Heart left ventricle (tissue), 16 donors: ENCODE measurements around the gene ODC1. TPM values are rescaled to one million over a fixed set of nuclear protein-coding genes. Genes with fewer than 3 reads are reported as not detected.

Source experiments
- ATAC-seq, 4 donors: fragments of 200-7000 bp; cut with Tn5 transposase; one replicate each; pipeline ENCODE4 v1.9.1; 2020 to 2022; ENCODE audit warnings: moderate library complexity in 4 of 4, mild to moderate bottlenecking in 3 of 4, moderate number of reproducible peaks in 1 of 4
- DNase-seq, 5 donors: peaks; one replicate each; pipeline ENCODE4 v3.0.0-alpha.2; 2020
- H3K27ac ChIP-seq, 12 donors: fragments of 200-600 bp; sonication (generic) in 4 of 12; one replicate each; pipeline versions ENCODE4 v1.5.0 to v1.8.0; 2016 to 2022; ENCODE audit warnings: mild to moderate bottlenecking in 2 of 12
- H3K27me3 ChIP-seq, 9 donors: fragments of 200-600 bp; sonication (generic) in 2 of 9; one replicate each; pipeline versions ENCODE4 v1.5.1 to v1.8.0; 2016 to 2022; ENCODE audit warnings: mild to moderate bottlenecking in 3 of 9
- H3K36me3 ChIP-seq, 9 donors: fragments of 200-600 bp; sonication (generic) in 2 of 9; one replicate each; pipeline versions ENCODE4 v1.5.0 to v1.8.0; 2018 to 2022; ENCODE audit warnings: mild to moderate bottlenecking in 2 of 9
- H3K4me1 ChIP-seq, 12 donors: fragments of 200-600 bp; sonication (generic) in 4 of 12; one replicate each; pipeline versions ENCODE4 v1.5.0 to v1.8.0; 2016 to 2022; ENCODE audit warnings: mild to moderate bottlenecking in 3 of 12
- H3K4me3 ChIP-seq, 12 donors: fragments of 200-600 bp; sonication (generic) in 4 of 12; one replicate each; pipeline versions ENCODE4 v1.5.0 to v1.8.0; 2017 to 2022; ENCODE audit warnings: mild to moderate bottlenecking in 9 of 12, moderate library complexity in 4 of 12
- H3K9me3 ChIP-seq, 12 donors: fragments of 200-600 bp; sonication (generic) in 4 of 12; one replicate each; pipeline versions ENCODE4 v1.5.0 to v1.8.0; 2016 to 2022; ENCODE audit warnings: mild to moderate bottlenecking in 1 of 12
- POLR2A ChIP-seq, 2 donors: fragments of 450-650 bp; IDR thresholded peaks; one replicate each; pipeline ENCODE4 v1.6.1; 2017; ENCODE audit warnings: antibody characterized with exemption in 2 of 2, mild to moderate bottlenecking in 2 of 2, moderate library complexity in 2 of 2
- WGBS, 4 donors: extraction: QIAGEN DNeasy Blood & Tissue Kit in 2 of 4; methylation state at CpG; one replicate each; pipeline versions ENCODE4 v1.1.5 to v1.1.7; 2013 to 2018; 5-methylcytosine and 5-hydroxymethylcytosine counted together
- intact Hi-C, 10 donors: fragments of 100-400 bp; cut with DNase I; formaldehyde crosslinking; loops; one replicate each; pipeline versions ENCODE4 v1.11.1 to v1.14.2; 2022
- polyA plus RNA-seq, 2 donors: library from polyadenylated mRNA; stranded (reverse); fragments of 200-250 nt; gene quantifications; one replicate each; pipeline ENCODE4 v1.2.3, GENCODE V29; 2013
- total RNA-seq, 9 donors: library from RNA; depleted of rRNA in 2 of 9; stranded (reverse); fragments of >200 nt in 2 of 9; fragmentation: NEBNext Ultra II Directional in 3 of 9; extraction: Animal tissue kit (Norgen Biotek cat#: 25700) in 3 of 9; gene quantifications; one replicate each; pipeline versions ENCODE4 v1.1.0 to v1.2.4, GENCODE V29; 2016 to 2023
- TF ChIP-seq, protein P1 (sequence below), 12 donors: fragments of 200-600 bp; sonication (generic) in 4 of 12; IDR thresholded peaks; one replicate each; pipeline versions ENCODE4 v1.5.0 to v1.8.0; 2018 to 2022; ENCODE audit warnings: antibody characterized with exemption in 12 of 12, mild to moderate bottlenecking in 5 of 12
- donor health status: ischemic (EF 13 %, LVEDD 7.1; RV severe dilation, severe dysfunction).
- donor health status: healthy with polysubstance abuse.
- donor health status: DM: no; HTN: yes; CAD: no.
- donor health status: DM: no; HTN: no; CAD: no.
- donor health status: ischemic (EF 25% LVEDD 6.9; RV normal size, moderate dysfunction).
- donor health status: ischemic (EF 25% LVEDD 5.7; RV mildly dilated, moderate dysfunction).
- donor health status: healthy.
- donor health status: DM: yes; HTN: yes; CAD: no.
- donor health status: ischemic (EF 35%, LVEDD 5.7; RV mildly dilated, moderate dysfunction).
- donor health status: nonischemic (EF 11% LVEDD 7.7; RV severe dilation, severe dysfunction).
- donor health status: DM: yes; HTN: yes; CAD: no.
- donor health status: PGD.
- donor health status: ischemic (EF 29% LVEDD 5.4; RV normal size, mild dysfunction).
- donor health status: nonischemic (EF 23%, LVEDD 6.1; RV moderate dilation, normal function).

ODC1 gene
- total and polyA plus RNA-seq, 11 donors = 6.1 to 103 (median 48.2) TPM

DNA sequence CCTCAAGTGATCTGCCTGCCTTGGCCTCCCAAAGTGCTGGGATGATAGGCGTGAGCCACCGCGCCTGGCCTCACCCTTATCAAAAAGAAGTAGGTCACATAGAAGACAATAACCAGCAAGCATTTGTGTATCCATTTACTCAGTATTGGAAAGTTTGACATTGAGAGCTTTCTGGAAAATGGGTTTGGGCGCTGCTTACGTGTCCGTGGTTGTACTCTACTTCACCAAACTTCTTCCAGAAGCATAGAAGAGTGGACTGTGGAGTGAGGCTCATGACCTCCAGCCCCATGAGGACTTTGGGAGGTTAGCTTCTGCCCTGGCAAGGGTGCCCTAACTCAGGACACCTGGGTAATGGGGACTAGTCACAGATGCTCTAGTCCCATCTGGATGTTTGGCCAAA is 3.7 kb upstream of the ODC1 start:
- no peak for TF ChIP-seq POLR2A (IDR thresholded peaks at IDR 0.05)
- TF ChIP-seq, protein P1, sequence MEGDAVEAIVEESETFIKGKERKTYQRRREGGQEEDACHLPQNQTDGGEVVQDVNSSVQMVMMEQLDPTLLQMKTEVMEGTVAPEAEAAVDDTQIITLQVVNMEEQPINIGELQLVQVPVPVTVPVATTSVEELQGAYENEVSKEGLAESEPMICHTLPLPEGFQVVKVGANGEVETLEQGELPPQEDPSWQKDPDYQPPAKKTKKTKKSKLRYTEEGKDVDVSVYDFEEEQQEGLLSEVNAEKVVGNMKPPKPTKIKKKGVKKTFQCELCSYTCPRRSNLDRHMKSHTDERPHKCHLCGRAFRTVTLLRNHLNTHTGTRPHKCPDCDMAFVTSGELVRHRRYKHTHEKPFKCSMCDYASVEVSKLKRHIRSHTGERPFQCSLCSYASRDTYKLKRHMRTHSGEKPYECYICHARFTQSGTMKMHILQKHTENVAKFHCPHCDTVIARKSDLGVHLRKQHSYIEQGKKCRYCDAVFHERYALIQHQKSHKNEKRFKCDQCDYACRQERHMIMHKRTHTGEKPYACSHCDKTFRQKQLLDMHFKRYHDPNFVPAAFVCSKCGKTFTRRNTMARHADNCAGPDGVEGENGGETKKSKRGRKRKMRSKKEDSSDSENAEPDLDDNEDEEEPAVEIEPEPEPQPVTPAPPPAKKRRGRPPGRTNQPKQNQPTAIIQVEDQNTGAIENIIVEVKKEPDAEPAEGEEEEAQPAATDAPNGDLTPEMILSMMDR (IDR thresholded peaks at IDR 0.05) = no peak
- H3K27ac ChIP-seq = peak overlapping the region in 1 of 12 donors; percentile 41
- DNase-seq (no peak), ATAC-seq (no peak)
- H3K9me3 ChIP-seq = no peaks in the 10 kb centered on the region
- intact Hi-C loops = loop anchor here in 2 of 10 donors (5.0 to 10.0 kb wide), 2 partner anchors 193 to 205 kb away; no protein-coding TSS in a partner anchor
- 85 to 97% (median 95%) methylated on average over 6 of the region's 6 CpGs for WGBS, 4 donors
- no peaks in the 10 kb centered on the region for H3K36me3 ChIP-seq
- no peaks in the 10 kb centered on the region for H3K27me3 ChIP-seq
- peaks cover 0 to 42% (median 21%) of the 10 kb centered on the region in 12 donors for H3K4me1 ChIP-seq
- H3K4me3 ChIP-seq = no peak overlapping the region

DNA sequence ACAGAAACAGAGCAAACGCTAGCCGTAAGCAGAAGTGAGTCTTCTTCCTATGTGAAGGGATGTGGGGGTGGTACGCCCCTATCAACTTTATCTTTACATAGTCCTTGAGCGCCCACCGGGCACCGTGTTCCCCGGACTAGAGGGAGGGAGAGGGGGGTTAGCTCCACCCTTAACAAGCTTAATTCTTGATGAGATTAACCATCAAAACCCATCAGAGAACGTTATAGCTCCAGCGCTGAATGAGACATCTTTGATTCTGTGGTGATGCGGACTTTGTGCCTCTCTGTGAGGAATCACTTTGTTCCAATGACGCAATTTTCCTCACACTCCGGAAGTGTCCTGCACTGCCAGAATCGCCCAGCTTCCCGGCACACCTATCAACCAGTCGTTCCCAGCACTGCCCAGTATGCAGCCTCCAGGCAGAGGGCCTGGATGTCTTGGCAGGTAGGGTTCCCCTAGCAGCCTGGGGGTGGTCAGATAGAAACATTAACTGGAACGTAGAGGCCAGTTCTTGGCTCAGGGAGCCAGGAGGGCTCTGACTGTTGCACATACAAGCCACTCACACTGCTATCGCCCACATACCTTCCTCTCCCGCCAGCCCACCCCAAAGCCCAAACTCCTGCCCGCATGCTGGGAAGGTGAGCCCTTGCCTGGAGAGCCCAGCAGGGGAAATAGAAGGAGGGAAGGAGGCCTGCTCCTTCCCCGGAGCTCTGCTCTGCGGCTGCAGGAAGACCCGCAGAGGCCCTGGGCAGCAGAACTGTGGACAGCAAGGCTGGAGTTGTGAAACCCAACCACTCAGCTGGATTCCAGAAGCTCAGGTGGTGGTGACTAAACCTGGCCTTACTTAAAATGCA is 1.9 kb upstream of the ODC1 start:
- peaks cover 0 to 56% (median 29%) of the 10 kb centered on the region in 12 donors for H3K4me1 ChIP-seq
- 76 to 89% (median 79%) methylated on average over 22 of the region's 22 CpGs for WGBS, 4 donors
- H3K4me3 ChIP-seq = peak overlapping the region in 3 of 12 donors; percentile 59 to 86 (median 79)
- H3K27me3 ChIP-seq = no peaks in the 10 kb centered on the region
- intact Hi-C loops = loop anchor here in 6 of 10 donors (5.0 to 10.0 kb wide), 4 partner anchors 195 to 215 kb away; no protein-coding TSS in a partner anchor
- DNase-seq = no peak
- TF ChIP-seq, protein P1 (IDR thresholded peaks at IDR 0.05) = no peak
- no peak for TF ChIP-seq POLR2A (IDR thresholded peaks at IDR 0.05)
- ATAC-seq = no peak
- no peak overlapping the region for H3K27ac ChIP-seq
- H3K9me3 ChIP-seq = no peaks in the 10 kb centered on the region
- H3K36me3 ChIP-seq = peaks cover 0 to under 1% (median 0%) of the 10 kb centered on the region in 9 donors

DNA sequence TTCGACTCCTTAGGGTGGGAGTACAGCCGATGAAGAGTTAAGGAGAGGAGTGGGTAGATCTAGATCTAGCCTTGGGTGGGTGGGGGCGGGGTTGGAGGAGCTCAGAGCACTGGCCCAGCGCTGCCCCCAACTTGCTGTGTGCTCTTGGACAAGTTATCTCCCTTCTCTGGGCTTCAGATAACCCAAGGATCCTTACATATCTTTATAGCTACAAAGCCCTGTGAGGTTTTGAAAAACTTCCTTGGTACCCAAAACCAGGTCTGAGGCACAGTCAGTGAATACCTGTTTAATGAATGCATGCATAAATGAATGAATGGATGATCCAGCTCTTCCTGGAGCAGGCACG is 1.3 kb upstream of the ODC1 start:
- Histone ChIP-seq H3K4me1 (peaks cover 0 to 53% (median 27%) of the 10 kb centered on the region in 12 donors), H3K27ac (peak overlapping the region in 2 of 12 donors; percentile 94 to 96), H3K9me3 (no peaks in the 10 kb centered on the region), H3K36me3 (peaks cover 0 to 7% (median 5%) of the 10 kb centered on the region in 9 donors), H3K4me3 (peak overlapping the region in 10 of 12 donors; percentile 59 to 86 (median 72)), H3K27me3 (no peaks in the 10 kb centered on the region)
- TF ChIP-seq, protein P1 (IDR thresholded peaks at IDR 0.05) = no peak
- TF ChIP-seq POLR2A (IDR thresholded peaks at IDR 0.05) = no peak
- DNase-seq (no peak), ATAC-seq (no peak)
- 44 to 66% (median 59%) methylated on average over 5 of the region's 5 CpGs for WGBS, 4 donors
- intact Hi-C loops = loop anchor here in 4 of 10 donors (5.0 to 10.0 kb wide), 3 partner anchors 208 to 215 kb away; no protein-coding TSS in a partner anchor
